ENCODE data around the gene NLRC5.
"Not testable (repeated sequence)": the region's sequence is repeated elsewhere in the genome, so short reads cannot be mapped to it uniquely, and the experiment has no call there.

Gene NLRC5

GRCh38 chr16:57003439-57004386 is 14.4 kb downstream of the NLRC5 start:
- DNase-seq: no peak

- no peak for DNase-seq
Observed at GRCh38 chr16:57004387-57005250, 15.3 kb downstream of the NLRC5 start.

- DNase-seq: not testable (repeated sequence)
Observed at GRCh38 chr16:57005597-57005996, 16.2 kb downstream of the NLRC5 start.

- no peak for DNase-seq
Observed at GRCh38 chr16:57007050-57007449, 17.7 kb downstream of the NLRC5 start.

GRCh38 chr16:57007530-57007929 is 18.2 kb downstream of the NLRC5 start:
- no peak for DNase-seq

- no peak for DNase-seq
Observed at GRCh38 chr16:57008440-57008839, 19.1 kb downstream of the NLRC5 start.

- no peak for DNase-seq
Observed at GRCh38 chr16:57009643-57010170, 20.4 kb downstream of the NLRC5 start.

- no peak for DNase-seq
Observed at GRCh38 chr16:57012353-57012752, 23.0 kb downstream of the NLRC5 start.

GRCh38 chr16:57013229-57013628 is 23.9 kb downstream of the NLRC5 start:
- no peak for DNase-seq

GRCh38 chr16:57013902-57014301 is 24.5 kb downstream of the NLRC5 start:
- DNase-seq: no peak

- DNase-seq: no peak
Observed at GRCh38 chr16:57016301-57016700, 26.9 kb downstream of the NLRC5 start.

GRCh38 chr16:57016831-57017230 is 27.5 kb downstream of the NLRC5 start:
- DNase-seq: no peak

- DNase-seq: no peak
Observed at GRCh38 chr16:57017251-57017650, 27.9 kb downstream of the NLRC5 start.

- DNase-seq: no peak
Observed at GRCh38 chr16:57019746-57020145, 30.4 kb downstream of the NLRC5 start.

- no peak for DNase-seq
Observed at GRCh38 chr16:57020651-57021050, 31.3 kb downstream of the NLRC5 start.

GRCh38 chr16:57021757-57022156 is 32.4 kb downstream of the NLRC5 start:
- DNase-seq: no peak

- DNase-seq: no peak
Observed at GRCh38 chr16:57022445-57022844, 33.1 kb downstream of the NLRC5 start.

- DNase-seq: no peak
Observed at GRCh38 chr16:57023541-57024249, 34.3 kb downstream of the NLRC5 start.

- DNase-seq: no peak
Observed at GRCh38 chr16:57024894-57025680, 35.7 kb downstream of the NLRC5 start.

- DNase-seq: no peak
Observed at GRCh38 chr16:57025941-57026777, 36.8 kb downstream of the NLRC5 start.

- DNase-seq: no peak
Observed at GRCh38 chr16:57026778-57027062, 37.4 kb downstream of the NLRC5 start.
